Measurements from ENCODE around the gene IQSEC1. TPM values are rescaled to one million over a fixed set of nuclear protein-coding genes. Genes with fewer than 3 reads are reported as not detected.

The IQSEC1 gene
- total and polyA plus RNA-seq, 2 donors (not counting 3 experiments of a cell fraction or from before 2014, with no cell fraction given): 5.2 to 18.0 TPM

DNA sequence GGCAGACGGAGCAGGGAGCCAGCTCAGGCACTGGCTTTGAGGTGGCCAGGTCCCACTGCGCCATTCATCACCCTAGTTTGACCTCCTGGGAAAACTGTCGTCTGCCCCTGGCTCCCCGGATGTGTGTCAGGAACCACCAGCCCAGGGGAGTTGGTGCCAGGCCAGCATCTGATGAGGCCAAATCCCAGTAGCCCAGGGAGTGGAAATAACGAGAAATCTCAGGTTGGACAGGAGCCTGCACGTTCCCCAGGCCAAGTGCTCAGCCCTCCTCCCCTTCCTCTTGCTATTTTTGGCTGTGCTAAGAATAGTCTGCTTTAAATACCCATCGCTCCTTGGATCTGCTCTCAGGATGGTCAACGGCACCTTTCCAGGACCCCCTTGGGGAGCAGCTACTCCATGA, 138.8 kb downstream of the IQSEC1 start:
- Histone ChIP-seq H3K4me3 (replicated peaks in 1 of 3; ENCODE audit: insufficient read depth in 1 of 3, low read depth in 1 of 3, low read length in 3 of 3) (no peak overlapping the region), H3K79me2 (ENCODE audit: control insufficient read depth, insufficient read depth, low read length) (no peaks in the 10 kb centered on the region), H3K27ac (ENCODE audit: insufficient read depth, low read depth, low read length) (no peak overlapping the region), H3K36me3 (ENCODE audit: control insufficient read depth in 2 of 2, extremely low read depth in 1 of 2, insufficient read depth in 2 of 2, low read length in 2 of 2) (peaks cover 0 to 19% of the 10 kb centered on the region in 2 experiments), H3K9me1 (replicated peaks; ENCODE audit: control insufficient read depth, extremely low read depth, insufficient read depth, low read length) (no peaks in the 10 kb centered on the region), H3K27me3 (ENCODE audit: control insufficient read depth in 2 of 2, insufficient read depth in 2 of 2, low read length in 2 of 2) (no peaks in the 10 kb centered on the region), H4K20me1 (replicated peaks; ENCODE audit: control insufficient read depth, extremely low read depth, insufficient read depth, low read length) (no peaks in the 10 kb centered on the region), H3K9ac (replicated peaks; ENCODE audit: extremely low read depth, insufficient read depth, low read length) (no peak overlapping the region), H2AFZ (ENCODE audit: low read depth, low read length) (no peak overlapping the region), H3K9me3 (replicated peaks; ENCODE audit: control insufficient read depth, insufficient read depth, low read length) (no peaks in the 10 kb centered on the region), H3K4me1 (ENCODE audit: control insufficient read depth, extremely low read depth, insufficient read depth, low read length) (no peaks in the 10 kb centered on the region), H3K4me2 (ENCODE audit: insufficient read depth, low read length) (no peak overlapping the region)
- POLR2A ChIA-PET: no interaction called here
- dilution Hi-C loops (cut with MboI; ENCODE audit: extremely low pct_ligation_motif_present, low sequenced_read_pairs): no loop called here
- CTCF ChIA-PET: no interaction called here
- DNase-seq (ENCODE audit: low read depth, low spot score) (no peak), FAIRE-seq (no peak)
- intact Hi-C loops (cut with micrococcal nuclease): no loop called here
- TF ChIP-seq MAX (IDR thresholded peaks at IDR 0.05; ENCODE audit: insufficient read depth, insufficient read length): no peak
- TF ChIP-seq POLR2A (IDR thresholded peaks at IDR 0.05; ENCODE audit: low read depth, low read length): no peak
- no peak for TF ChIP-seq GATA2 (IDR thresholded peaks at IDR 0.05; ENCODE audit: insufficient read depth, insufficient read length, low read depth, low read length)
- TF ChIP-seq JUN (IDR thresholded peaks at IDR 0.05; ENCODE audit: borderline replicate concordance, insufficient read depth, insufficient read length, low read depth): no peak
- TF ChIP-seq POLR2AphosphoS5 (IDR thresholded peaks at IDR 0.05; ENCODE audit: insufficient read depth, low read depth, low read length): no peak
- TF ChIP-seq, protein P1, sequence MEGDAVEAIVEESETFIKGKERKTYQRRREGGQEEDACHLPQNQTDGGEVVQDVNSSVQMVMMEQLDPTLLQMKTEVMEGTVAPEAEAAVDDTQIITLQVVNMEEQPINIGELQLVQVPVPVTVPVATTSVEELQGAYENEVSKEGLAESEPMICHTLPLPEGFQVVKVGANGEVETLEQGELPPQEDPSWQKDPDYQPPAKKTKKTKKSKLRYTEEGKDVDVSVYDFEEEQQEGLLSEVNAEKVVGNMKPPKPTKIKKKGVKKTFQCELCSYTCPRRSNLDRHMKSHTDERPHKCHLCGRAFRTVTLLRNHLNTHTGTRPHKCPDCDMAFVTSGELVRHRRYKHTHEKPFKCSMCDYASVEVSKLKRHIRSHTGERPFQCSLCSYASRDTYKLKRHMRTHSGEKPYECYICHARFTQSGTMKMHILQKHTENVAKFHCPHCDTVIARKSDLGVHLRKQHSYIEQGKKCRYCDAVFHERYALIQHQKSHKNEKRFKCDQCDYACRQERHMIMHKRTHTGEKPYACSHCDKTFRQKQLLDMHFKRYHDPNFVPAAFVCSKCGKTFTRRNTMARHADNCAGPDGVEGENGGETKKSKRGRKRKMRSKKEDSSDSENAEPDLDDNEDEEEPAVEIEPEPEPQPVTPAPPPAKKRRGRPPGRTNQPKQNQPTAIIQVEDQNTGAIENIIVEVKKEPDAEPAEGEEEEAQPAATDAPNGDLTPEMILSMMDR (IDR thresholded peaks at IDR 0.05; ENCODE audit: extremely low read depth in 1 of 2, insufficient read depth in 1 of 2, low read depth in 1 of 2, low read length in 2 of 2): no peak
- no TSS peak for BruUV-seq (replicated peaks)

DNA sequence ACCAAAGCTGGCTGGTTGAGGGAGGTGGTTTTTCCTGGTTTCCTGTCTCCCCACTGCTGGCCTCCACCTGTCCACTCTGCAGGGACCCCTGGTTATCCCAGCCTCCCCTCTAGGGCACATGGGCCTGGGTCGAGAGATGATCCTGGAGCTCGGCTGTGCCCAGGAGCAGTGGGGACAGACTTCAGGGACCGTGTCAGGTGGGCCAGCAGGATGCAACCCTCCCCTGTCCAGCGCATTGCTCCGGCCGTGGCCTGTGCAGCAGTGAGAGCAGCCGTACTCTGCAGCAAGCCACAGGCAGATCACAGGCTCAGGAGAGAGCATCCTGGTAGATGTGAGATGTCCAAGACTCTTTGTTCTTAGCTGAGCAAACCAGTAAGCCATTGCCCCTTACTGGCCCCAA, 139.3 kb downstream of the IQSEC1 start:
- dilution Hi-C loops (cut with MboI; ENCODE audit: extremely low pct_ligation_motif_present, low sequenced_read_pairs) (no loop called here), intact Hi-C loops (cut with micrococcal nuclease) (no loop called here)
- H3K4me1 ChIP-seq (ENCODE audit: control insufficient read depth, extremely low read depth, insufficient read depth, low read length): no peaks in the 10 kb centered on the region
- no peaks in the 10 kb centered on the region for H3K9me1 ChIP-seq (replicated peaks; ENCODE audit: control insufficient read depth, extremely low read depth, insufficient read depth, low read length)
- no peak overlapping the region for H3K9ac ChIP-seq (replicated peaks; ENCODE audit: extremely low read depth, insufficient read depth, low read length)
- H3K4me3 ChIP-seq (replicated peaks in 1 of 3; ENCODE audit: insufficient read depth in 1 of 3, low read depth in 1 of 3, low read length in 3 of 3): no peak overlapping the region
- H3K79me2 ChIP-seq (ENCODE audit: control insufficient read depth, insufficient read depth, low read length): no peaks in the 10 kb centered on the region
- no peaks in the 10 kb centered on the region for H3K9me3 ChIP-seq (replicated peaks; ENCODE audit: control insufficient read depth, insufficient read depth, low read length)
- H3K4me2 ChIP-seq (ENCODE audit: insufficient read depth, low read length): no peak overlapping the region
- no peak for TF ChIP-seq MAX (IDR thresholded peaks at IDR 0.05; ENCODE audit: insufficient read depth, insufficient read length)
- no peak for TF ChIP-seq GATA2 (IDR thresholded peaks at IDR 0.05; ENCODE audit: insufficient read depth, insufficient read length, low read depth, low read length)
- TF ChIP-seq JUN (IDR thresholded peaks at IDR 0.05; ENCODE audit: borderline replicate concordance, insufficient read depth, insufficient read length, low read depth): no peak
- TF ChIP-seq EZH2 (IDR thresholded peaks at IDR 0.05; ENCODE audit: borderline replicate concordance, low read depth, low read length, severe bottlenecking): no peak
- no peak for TF ChIP-seq FOS (IDR thresholded peaks at IDR 0.05; ENCODE audit: borderline replicate concordance, insufficient read depth, low read length)
- no peak for TF ChIP-seq POLR2A (IDR thresholded peaks at IDR 0.05; ENCODE audit: low read depth, low read length)
- TF ChIP-seq, protein P1 (IDR thresholded peaks at IDR 0.05; ENCODE audit: extremely low read depth in 1 of 2, insufficient read depth in 1 of 2, low read depth in 1 of 2, low read length in 2 of 2): no peak
- TF ChIP-seq POLR2AphosphoS5 (IDR thresholded peaks at IDR 0.05; ENCODE audit: insufficient read depth, low read depth, low read length): no peak
- no peak for TF ChIP-seq MYC (IDR thresholded peaks at IDR 0.05; ENCODE audit: low read depth, low read length)
- POLR2A ChIA-PET: no interaction called here
- peaks cover 0 to 19% of the 10 kb centered on the region in 2 experiments for H3K36me3 ChIP-seq (ENCODE audit: control insufficient read depth in 2 of 2, extremely low read depth in 1 of 2, insufficient read depth in 2 of 2, low read length in 2 of 2)
- no peak for DNase-seq (ENCODE audit: low read depth, low spot score)
- no peaks in the 10 kb centered on the region for H3K27me3 ChIP-seq (ENCODE audit: control insufficient read depth in 2 of 2, insufficient read depth in 2 of 2, low read length in 2 of 2)
- CTCF ChIA-PET: no interaction called here
- no peak overlapping the region for H3K27ac ChIP-seq (ENCODE audit: insufficient read depth, low read depth, low read length)
- no peak for FAIRE-seq
- BruUV-seq (replicated peaks): no TSS peak
- H4K20me1 ChIP-seq (replicated peaks; ENCODE audit: control insufficient read depth, extremely low read depth, insufficient read depth, low read length): no peaks in the 10 kb centered on the region
- no peak overlapping the region for H2AFZ ChIP-seq (ENCODE audit: low read depth, low read length)
